Right kidney (tissue), 1 donor: Measurements from ENCODE around the gene CLDN9.

ENCODE experiments used
- DNase-seq: peaks from one replicate; pipeline ENCODE4 v3.0.0-alpha.2; 2016

The CLDN9 gene

GRCh38 chr16:3017794-3018506 is 5.2 kb downstream of the CLDN9 start, which contains the start of gene CLDN6:
TSS of gene CLDN6 (minus strand) at chr16:3018183. CDS start at chr16:3016021, 2,162 bp downstream.
- peak; percentile 64 for DNase-seq

GRCh38 chr16:3019594-3020246 is 7.0 kb downstream of the CLDN9 start:
- no peak for DNase-seq

- peak; percentile 85 for DNase-seq
Measured at GRCh38 chr16:3020247-3020603, 7.5 kb downstream of the CLDN9 start, which contains the start of gene TNFRSF12A. TSS of gene TNFRSF12A (plus strand) at chr16:3020368. CDS start at chr16:3020398, 30 bp downstream.

GRCh38 chr16:3020604-3021448 is 8.1 kb downstream of the CLDN9 start:
- peak; percentile 82 for DNase-seq

GRCh38 chr16:3021449-3022207 is 8.9 kb downstream of the CLDN9 start:
- DNase-seq = no peak

- DNase-seq = peak; percentile 56
Measured at GRCh38 chr16:3022208-3022683, 9.5 kb downstream of the CLDN9 start.

GRCh38 chr16:3022684-3023414 is 10.1 kb downstream of the CLDN9 start:
- DNase-seq = peak; percentile 53

- DNase-seq = no peak
Measured at GRCh38 chr16:3023415-3023668, 10.6 kb downstream of the CLDN9 start.

GRCh38 chr16:3023669-3024478 is 11.2 kb downstream of the CLDN9 start, which contains the start of the genes HCFC1R1 and THOC6:
TSS of gene HCFC1R1 (minus strand) at chr16:3023942. CDS start at chr16:3023941, 1 bp downstream.
TSS of gene THOC6 (plus strand) at chr16:3024035. CDS start at chr16:3024327, 292 bp downstream.
- peak; percentile 99 for DNase-seq

- no peak for DNase-seq
Measured at GRCh38 chr16:3025032-3026002, 12.6 kb downstream of the CLDN9 start.

GRCh38 chr16:3026003-3026378 is 13.3 kb downstream of the CLDN9 start:
- DNase-seq = no peak

- DNase-seq = no peak
Measured at GRCh38 chr16:3026609-3027488, 14.1 kb downstream of the CLDN9 start.

- DNase-seq = no peak
Measured at GRCh38 chr16:3027489-3027795, 14.7 kb downstream of the CLDN9 start.

- DNase-seq = peak; percentile 81
Measured at GRCh38 chr16:3027983-3028715, 15.4 kb downstream of the CLDN9 start.

- no peak for DNase-seq
Measured at GRCh38 chr16:3028716-3029319, 16.1 kb downstream of the CLDN9 start.

GRCh38 chr16:3029491-3030221 is 16.9 kb downstream of the CLDN9 start:
- peak; percentile 67 for DNase-seq
